Mucosa of descending colon (tissue), 3 donors: ENCODE measurements around the gene NBEAL2. TPM values are rescaled to one million over a fixed set of nuclear protein-coding genes. Genes with fewer than 3 reads are reported as not detected.

Experiments
- ATAC-seq: fragments of 200-7000 bp; cut with Tn5 transposase; one replicate; pipeline ENCODE4 v1.9.1; 2020; ENCODE audit warnings: mild to moderate bottlenecking, moderate library complexity
- DNase-seq, 3 donors: peaks; one replicate each; pipeline ENCODE4 v3.0.0-alpha.2; 2020
- H3K36me3 ChIP-seq: fragments of 200-600 bp; one replicate; pipeline ENCODE4 v1.8.0; 2021; ENCODE audit warnings: low read depth, mild to moderate bottlenecking
- H3K4me1 ChIP-seq: fragments of 200-600 bp; one replicate; pipeline ENCODE4 v1.8.0; 2021; ENCODE audit warnings: low read depth, mild to moderate bottlenecking
- H3K4me3 ChIP-seq: fragments of 200-600 bp; one replicate; pipeline ENCODE4 v1.8.0; 2021; ENCODE audit warnings: mild to moderate bottlenecking
- H3K9me3 ChIP-seq: fragments of 200-600 bp; one replicate; pipeline ENCODE4 v1.8.0; 2021; ENCODE audit warnings: mild to moderate bottlenecking
- CTCF ChIP-seq: fragments of 200-600 bp; IDR thresholded peaks from one replicate; pipeline ENCODE4 v1.8.0; 2022; ENCODE audit warnings: antibody characterized with exemption, mild to moderate bottlenecking
- intact Hi-C, 2 donors: fragments of 100-400 bp; cut with DNase I in 1 of 2; cut with micrococcal nuclease in 1 of 2; formaldehyde crosslinking; loops; one replicate each; pipeline versions ENCODE4 v1.11.0 to v1.11.1; 2022; cut with DNase I, micrococcal nuclease
- total RNA-seq, 3 donors: library from RNA; stranded (reverse); fragmentation: NEBNext Ultra II Directional in 2 of 3; extraction: Animal tissue kit (Norgen Biotek cat#: 25700) in 2 of 3; gene quantifications; one replicate each; pipeline versions ENCODE4 v1.2.1 to v1.2.4, GENCODE V29; 2021 to 2023
- donor health status: DM: no; HTN: no; CAD: no; lungs with moderate emphysema.
- donor health status: DM: no; HTN: no; CAD: no.
- donor health status: DM: no; HTN: yes; CAD: no.

Gene NBEAL2
- total RNA-seq, 3 donors from 2014 or later = 49.2 to 94.0 (median 53.7) TPM

DNA sequence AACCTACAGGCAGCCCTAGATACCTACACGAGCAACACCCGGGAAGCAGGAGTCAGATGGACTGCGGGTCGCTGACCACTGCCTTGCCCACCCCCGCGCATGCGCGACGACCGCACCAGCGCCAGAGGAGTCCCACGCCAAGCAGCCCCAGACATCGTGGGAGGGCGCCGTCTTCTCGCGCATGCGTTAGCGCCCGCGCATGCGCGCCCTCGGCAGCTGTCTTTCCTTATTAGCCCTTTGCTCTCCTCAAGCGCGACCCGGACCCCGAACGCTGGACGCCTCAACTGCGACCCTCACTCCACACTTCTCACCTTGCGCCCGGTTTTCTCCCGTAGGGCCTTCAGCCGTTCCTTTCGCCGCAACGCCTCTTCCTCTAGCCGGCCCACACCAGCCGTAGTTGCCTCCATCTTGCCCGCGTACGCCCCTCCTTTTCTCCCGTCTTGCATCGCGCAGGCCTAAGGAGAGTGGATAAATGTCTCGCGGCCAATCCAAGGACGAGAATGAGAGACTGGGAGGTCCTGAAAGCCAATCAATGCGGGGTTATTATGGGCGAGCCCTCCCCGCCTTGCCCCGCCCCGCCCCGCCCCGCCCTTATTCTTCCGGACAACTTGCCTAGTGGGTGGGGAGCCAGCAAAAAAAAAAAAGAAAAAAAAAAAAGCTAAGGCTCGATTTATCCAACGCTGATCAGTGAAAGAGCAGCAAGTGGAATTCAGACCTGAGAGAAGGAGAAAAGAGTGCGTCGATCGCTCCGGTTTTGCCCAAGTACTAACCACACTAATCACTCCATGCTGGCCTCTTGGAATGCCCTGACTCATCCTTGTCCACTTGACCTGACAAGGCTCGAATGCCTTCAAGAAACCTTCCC, 2.9 kb upstream of the NBEAL2 start, which contains the start of gene CCDC12:
CCDC12 (minus strand) TSS at position 420 of the 865 bp plus-strand sequence; CDS start at position 407, 13 bp downstream.
- no peaks in the 10 kb centered on the region for H3K36me3 ChIP-seq
- intact Hi-C loops = no loop called here
- ATAC-seq (peak; percentile 78), DNase-seq (peak; percentile 92 to 97 (median 95))
- H3K9me3 ChIP-seq = no peaks in the 10 kb centered on the region
- peaks cover 45% of the 10 kb centered on the region for H3K4me1 ChIP-seq
- H3K4me3 ChIP-seq = peak within 1 kb of the TSS; percentile 45
- no peak for TF ChIP-seq CTCF

GRCh38 chr3:46977811-46978195, 1.7 kb upstream of the NBEAL2 start:
- no peaks in the 10 kb centered on the region for H3K9me3 ChIP-seq
- peaks cover 54% of the 10 kb centered on the region for H3K4me1 ChIP-seq
- intact Hi-C loops = no loop called here
- no peak overlapping the region for H3K4me3 ChIP-seq
- no peak for TF ChIP-seq CTCF
- ATAC-seq (no peak), DNase-seq (peak in 1 of 3 donors; percentile 32)
- H3K36me3 ChIP-seq = no peaks in the 10 kb centered on the region

DNA sequence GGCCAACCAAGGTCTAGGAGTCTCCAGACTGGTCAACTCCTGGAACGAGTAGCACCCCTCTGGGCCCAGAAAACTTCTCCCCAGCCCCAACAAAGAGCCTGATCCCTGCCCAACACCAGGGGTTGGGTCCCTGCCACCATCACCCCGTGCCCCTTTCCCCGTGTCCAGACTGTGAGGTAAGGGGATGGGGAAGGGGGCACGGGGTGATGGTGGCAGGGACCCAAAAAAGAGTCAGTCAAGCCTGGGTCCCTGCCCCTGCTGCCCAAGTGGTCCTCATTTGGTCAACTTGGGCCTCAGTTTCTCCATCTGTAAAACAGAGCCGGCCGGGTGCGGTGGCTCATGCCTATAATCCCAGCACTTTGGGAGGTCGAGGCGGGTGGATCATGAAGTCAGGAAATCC, 1.1 kb upstream of the NBEAL2 start:
- peaks cover 55% of the 10 kb centered on the region for H3K4me1 ChIP-seq
- intact Hi-C loops = no loop called here
- no peaks in the 10 kb centered on the region for H3K9me3 ChIP-seq
- TF ChIP-seq CTCF = no peak
- DNase-seq (peak in 2 of 3 donors; percentile 39 to 54), ATAC-seq (no peak)
- H3K36me3 ChIP-seq = no peaks in the 10 kb centered on the region
- H3K4me3 ChIP-seq = no peak overlapping the region

GRCh38 chr3:46979958-46980497, 562 bp downstream of the NBEAL2 start:
- Histone ChIP-seq H3K4me1 (peaks cover 44% of the 10 kb centered on the region), H3K9me3 (no peaks in the 10 kb centered on the region), H3K4me3 (peak overlapping the region; percentile 44), H3K36me3 (no peaks in the 10 kb centered on the region)
- intact Hi-C loops = no loop called here
- ATAC-seq = no peak
- TF ChIP-seq CTCF = no peak
- peak; percentile 69 to 77 (median 69) for DNase-seq

GRCh38 chr3:46981932-46982471, 2.5 kb downstream of the NBEAL2 start:
- no peak overlapping the region for H3K4me3 ChIP-seq
- H3K9me3 ChIP-seq = no peaks in the 10 kb centered on the region
- ATAC-seq = peak; percentile 39
- H3K36me3 ChIP-seq = no peaks in the 10 kb centered on the region
- intact Hi-C loops = no loop called here
- peaks cover 51% of the 10 kb centered on the region for H3K4me1 ChIP-seq
- no peak for TF ChIP-seq CTCF
- DNase-seq = peak; percentile 69 to 82 (median 78)
